Measurements from ENCODE around the gene SNHG17. TPM values are rescaled to one million over a fixed set of nuclear protein-coding genes. Genes with fewer than 3 reads are reported as not detected.

Gene SNHG17
- total and polyA plus RNA-seq, 9 of the 15 experiments (the other 6 are each of a cell fraction or from before 2014, with no cell fraction given): 29.8 to 106 (median 57.7) TPM

DNA sequence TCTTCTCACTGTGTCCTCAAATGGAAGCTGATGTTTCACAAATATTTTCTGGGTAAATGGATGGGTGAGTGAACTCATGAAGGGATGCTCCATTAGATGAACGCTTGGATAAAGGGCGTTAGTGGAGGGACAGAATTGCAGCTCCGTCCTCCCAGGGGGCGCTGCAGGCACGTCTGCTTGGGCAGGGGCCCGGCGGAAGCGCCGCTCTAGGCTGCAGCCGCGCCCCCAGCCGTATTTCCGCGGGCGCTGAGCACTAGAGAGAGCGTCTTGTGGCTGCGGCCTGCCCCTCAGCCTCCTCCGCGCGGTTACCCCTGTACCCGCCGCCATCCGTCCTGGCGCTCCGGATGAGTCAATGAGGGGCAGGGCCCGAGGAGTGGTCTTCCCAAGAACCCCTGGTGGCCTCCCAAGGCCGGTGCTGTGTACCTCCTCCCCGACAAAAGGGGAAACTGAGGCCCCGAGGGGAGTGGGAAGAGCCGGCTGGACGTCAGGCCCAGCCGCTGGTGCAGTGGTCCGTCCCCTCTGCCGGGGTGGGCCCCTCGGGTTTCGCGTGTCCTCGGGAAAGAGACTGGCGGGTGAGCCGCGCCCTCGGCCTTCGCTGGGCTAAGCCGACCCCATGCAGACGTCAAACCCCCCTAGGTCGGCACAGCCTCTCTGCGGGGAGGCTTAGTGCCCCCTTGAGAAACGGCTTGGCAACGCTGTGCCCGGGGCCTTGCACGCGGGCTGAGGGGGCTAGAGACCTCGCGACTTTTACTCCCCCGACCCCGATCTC is 11.5 kb upstream of the SNHG17 start (continued):
- TF ChIP-seq SLC30A9 (CRISPR knock-in tag; IDR thresholded peaks at IDR 0.05) (no peak), HMG20A (CRISPR knock-in tag; conservative IDR thresholded peaks at IDR 0.05) (no peak), GATAD2B (IDR thresholded peaks at IDR 0.05; ENCODE audit: borderline replicate concordance) (peak; percentile 84), ARID1B (IDR thresholded peaks at IDR 0.05) (0 out of 2 replicates have a peak, but pooled peaks have one; percentile 29), RBM15 (IDR thresholded peaks at IDR 0.05; ENCODE audit: insufficient read depth, low read length) (no peak), ELF1 (tag; IDR thresholded peaks at IDR 0.05) (peak; percentile 82), U2AF2 (optimal IDR thresholded peaks at IDR 0.05; ENCODE audit: low read depth, low read length) (no peak), NCOA1 (IDR thresholded peaks at IDR 0.05; ENCODE audit: low read depth) (0 out of 2 replicates have a peak, but pooled peaks have one; percentile 11), SMAD4 (CRISPR knock-in tag; conservative IDR thresholded peaks at IDR 0.05) (peak; percentile 76), ZNF780A (CRISPR knock-in tag; IDR thresholded peaks at IDR 0.05) (no peak), TAL1 (IDR thresholded peaks at IDR 0.05) (no peak), SMARCA4 (IDR thresholded peaks at IDR 0.05) (no peak), KAT8 (IDR thresholded peaks at IDR 0.05; ENCODE audit: low read depth) (no peak), ZNF217 (CRISPR knock-in tag; IDR thresholded peaks at IDR 0.05) (no peak), ELF4 (CRISPR knock-in tag; IDR thresholded peaks at IDR 0.05) (no peak), ZNF324 (CRISPR knock-in tag; IDR thresholded peaks at IDR 0.05) (peak; percentile 19; the same call in 1 of the 2 replicates), HLTF (IDR thresholded peaks at IDR 0.05) (peak; percentile 78; the same call in 1 of the 2 replicates), HNRNPL (IDR thresholded peaks at IDR 0.05; ENCODE audit: low read depth, low read length) (no peak), NR2C2 (CRISPR knock-in tag; IDR thresholded peaks at IDR 0.05) (0 out of 2 replicates have a peak, but pooled peaks have one; percentile 30), NR2C2 (tag; IDR thresholded peaks at IDR 0.05) (peak; percentile 39; the same call in 1 of the 2 replicates), NFATC3 (IDR thresholded peaks at IDR 0.05) (no peak), LARP7 (IDR thresholded peaks at IDR 0.05) (no peak), SPI1 (IDR thresholded peaks at IDR 0.05; ENCODE audit: borderline replicate concordance, low read depth, low read length) (no peak)
- TF ChIP-seq, protein P1, sequence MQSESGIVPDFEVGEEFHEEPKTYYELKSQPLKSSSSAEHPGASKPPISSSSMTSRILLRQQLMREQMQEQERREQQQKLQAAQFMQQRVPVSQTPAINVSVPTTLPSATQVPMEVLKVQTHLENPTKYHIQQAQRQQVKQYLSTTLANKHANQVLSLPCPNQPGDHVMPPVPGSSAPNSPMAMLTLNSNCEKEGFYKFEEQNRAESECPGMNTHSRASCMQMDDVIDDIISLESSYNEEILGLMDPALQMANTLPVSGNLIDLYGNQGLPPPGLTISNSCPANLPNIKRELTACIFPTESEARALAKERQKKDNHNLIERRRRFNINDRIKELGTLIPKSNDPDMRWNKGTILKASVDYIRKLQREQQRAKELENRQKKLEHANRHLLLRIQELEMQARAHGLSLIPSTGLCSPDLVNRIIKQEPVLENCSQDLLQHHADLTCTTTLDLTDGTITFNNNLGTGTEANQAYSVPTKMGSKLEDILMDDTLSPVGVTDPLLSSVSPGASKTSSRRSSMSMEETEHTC (IDR thresholded peaks at IDR 0.05): no peak
- TF ChIP-seq, protein P2, sequence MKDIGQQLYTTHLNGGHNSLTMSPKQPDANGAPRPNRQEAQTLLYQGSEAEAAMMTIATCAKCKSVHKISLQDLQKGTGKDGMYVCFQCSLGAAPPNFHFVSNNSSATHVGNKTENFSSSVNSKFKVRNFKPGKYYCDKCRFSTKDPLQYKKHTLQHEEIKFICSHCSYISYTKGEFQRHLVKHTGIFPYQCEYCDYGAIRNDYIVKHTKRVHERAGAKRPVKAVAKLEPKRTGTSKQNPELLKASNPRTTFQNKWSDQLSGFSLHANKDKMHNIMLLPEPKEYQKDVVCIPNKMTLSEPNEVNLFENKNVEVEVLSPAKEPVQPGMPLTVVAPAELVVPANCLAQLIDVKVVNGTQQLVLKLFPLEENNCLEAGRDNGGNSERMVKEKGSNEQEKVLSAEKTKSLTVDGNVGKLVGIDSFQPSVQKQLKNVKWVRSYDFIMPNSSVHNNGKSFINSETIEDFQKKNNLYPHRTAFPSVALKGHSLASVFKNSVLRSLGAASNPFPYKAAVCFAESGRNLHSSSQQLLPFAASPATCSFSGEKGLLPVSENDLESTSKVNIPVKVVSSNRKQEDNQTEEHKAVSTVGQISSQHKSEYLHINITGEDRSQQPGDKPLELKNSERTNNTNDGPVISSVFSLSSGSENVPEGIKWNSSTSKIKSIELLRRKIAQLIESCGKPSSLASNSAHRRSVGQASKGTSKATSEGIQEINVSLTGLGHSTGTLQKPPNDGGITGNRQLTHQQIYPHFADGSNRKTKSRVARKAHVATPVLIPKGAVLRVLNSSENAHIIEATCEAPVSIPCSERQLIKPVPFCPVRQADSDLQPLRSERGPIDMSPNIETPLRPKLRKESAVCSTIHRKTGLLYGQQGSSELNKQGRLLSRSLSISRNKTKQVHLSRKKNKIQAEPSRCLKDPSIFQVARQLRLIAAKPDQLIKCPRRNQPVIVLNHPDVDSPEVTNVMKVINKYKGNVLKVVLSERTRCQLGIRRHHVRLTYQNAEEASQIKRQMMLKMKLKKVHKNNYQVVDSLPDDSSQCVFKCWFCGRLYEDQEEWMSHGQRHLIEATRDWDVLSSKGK (CRISPR knock-in tag; IDR thresholded peaks at IDR 0.05): no peak
- TF ChIP-seq, protein P3, sequence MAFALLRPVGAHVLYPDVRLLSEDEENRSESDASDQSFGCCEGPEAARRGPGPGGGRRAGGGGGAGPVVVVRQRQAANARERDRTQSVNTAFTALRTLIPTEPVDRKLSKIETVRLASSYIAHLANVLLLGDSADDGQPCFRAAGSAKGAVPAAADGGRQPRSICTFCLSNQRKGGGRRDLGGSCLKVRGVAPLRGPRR (CRISPR knock-in tag; IDR thresholded peaks at IDR 0.05): no peak

All from K562 (cell line).